HG03060 (cell line): ENCODE results near the gene POM121C.
"Not testable (repeated sequence)": the region's sequence is repeated elsewhere in the genome, so short reads cannot be mapped to it uniquely, and the experiment has no call there.

Experiments
- ATAC-seq: cut with Tn5 transposase; IDR thresholded peaks from one replicate; pipeline ENCODE4 v1.9.1; 2021; ENCODE audit warnings: low read depth, moderate number of reproducible peaks; ENCODE audit not compliant: unreplicated experiment

Gene POM121C

DNA sequence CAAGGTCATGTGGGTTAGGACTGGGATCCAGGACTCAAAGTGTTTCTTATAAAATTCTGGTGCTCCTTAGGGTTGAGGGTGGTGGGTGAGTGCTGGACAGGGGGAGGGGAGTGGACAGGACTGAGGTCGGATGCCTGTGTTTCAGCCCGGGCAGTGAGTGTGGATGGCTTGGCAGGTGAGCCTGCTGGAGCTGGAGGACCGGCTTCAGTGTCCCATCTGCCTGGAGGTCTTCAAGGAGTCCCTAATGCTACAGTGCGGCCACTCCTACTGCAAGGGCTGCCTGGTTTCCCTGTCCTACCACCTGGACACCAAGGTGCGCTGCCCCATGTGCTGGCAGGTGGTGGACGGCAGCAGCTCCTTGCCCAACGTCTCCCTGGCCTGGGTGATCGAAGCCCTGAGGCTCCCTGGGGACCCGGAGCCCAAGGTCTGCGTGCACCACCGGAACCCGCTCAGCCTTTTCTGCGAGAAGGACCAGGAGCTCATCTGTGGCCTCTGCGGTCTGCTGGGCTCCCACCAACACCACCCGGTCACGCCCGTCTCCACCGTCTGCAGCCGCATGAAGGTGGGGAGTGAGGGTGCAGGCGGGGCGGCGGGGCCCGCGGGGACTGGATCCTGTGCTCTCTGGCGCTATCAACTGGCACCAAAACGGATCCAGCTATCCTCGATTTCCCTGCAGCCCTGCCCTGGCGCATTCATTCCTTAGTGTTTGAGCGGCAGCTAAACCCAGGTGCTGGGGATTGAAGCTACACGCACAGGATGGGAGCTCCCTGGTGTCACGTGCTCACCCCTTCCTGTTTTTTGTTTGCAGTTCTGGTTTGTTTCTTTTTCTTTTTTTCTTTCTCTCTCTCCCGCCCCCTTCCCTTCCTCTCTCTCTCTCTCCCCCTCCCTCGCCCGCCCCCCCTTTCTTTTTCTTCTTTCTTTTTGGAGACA is 87.1 kb downstream of the POM121C start:
- not testable (repeated sequence) for ATAC-seq

DNA sequence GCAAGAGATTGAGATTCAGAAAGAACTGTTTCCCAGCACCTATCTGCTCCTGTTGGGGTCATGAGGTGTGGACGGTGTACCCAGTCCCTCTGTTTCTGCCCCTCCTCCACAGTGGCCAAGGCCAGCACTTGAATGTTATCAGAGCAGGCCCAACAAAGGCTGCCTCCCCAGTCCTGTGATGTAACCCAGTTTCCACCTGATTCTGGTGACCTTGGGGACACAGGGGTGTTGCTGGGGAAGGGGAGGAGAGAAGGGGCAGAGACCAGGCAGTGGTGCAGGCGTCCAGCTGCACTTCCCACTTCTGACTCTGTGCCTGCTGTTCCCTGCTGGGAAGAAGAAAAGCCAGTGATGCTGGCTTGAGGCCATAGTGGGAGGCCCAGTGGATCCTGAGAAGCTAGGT is 88.2 kb downstream of the POM121C start:
- not testable (repeated sequence) for ATAC-seq

DNA sequence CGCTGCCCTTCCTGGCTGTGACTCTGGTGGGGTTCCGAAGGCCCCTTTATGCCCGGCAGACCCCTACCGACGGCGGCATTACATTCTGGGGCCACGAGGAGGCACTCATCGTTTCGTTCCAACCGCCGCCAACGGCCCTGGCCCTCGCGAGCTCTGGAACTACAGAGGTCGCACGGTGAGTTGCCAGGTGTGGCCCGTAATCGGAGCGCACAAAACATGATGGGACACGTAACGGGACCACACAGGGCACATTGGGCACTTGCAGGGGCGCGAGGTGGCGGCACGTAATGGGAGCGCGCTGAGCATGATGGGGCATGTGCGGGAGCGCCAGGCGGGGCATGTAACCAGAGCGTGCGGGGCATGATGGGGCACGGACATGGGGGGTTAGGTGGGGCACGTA is 90.8 kb downstream of the POM121C start, which contains the start of gene TRIM73:
TRIM73 (plus strand) TSS at position 301 of the 400 bp plus-strand sequence. CDS start 3,305 bp downstream, outside the sequence.
- not testable (repeated sequence) for ATAC-seq

DNA sequence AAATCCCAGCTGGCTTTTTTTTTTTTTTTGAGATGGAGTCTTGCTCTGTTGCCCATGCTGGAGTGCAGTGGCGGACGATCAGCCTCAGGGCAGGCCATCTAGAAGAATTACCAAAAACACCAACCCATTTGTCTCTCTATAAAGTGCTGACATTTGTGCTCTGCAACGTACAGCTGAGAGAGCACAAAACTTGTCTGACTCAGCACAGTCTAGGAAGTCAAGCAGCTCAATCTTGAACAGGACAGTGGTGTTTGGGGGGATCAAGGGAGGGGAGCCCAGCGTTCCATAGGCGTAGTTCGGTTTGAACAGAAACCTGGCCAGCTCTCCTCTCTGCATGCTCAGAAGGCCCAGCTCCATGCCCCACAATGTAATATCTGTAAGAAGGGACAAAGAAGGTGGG is 92.9 kb downstream of the POM121C start:
- ATAC-seq = not testable (repeated sequence)

DNA sequence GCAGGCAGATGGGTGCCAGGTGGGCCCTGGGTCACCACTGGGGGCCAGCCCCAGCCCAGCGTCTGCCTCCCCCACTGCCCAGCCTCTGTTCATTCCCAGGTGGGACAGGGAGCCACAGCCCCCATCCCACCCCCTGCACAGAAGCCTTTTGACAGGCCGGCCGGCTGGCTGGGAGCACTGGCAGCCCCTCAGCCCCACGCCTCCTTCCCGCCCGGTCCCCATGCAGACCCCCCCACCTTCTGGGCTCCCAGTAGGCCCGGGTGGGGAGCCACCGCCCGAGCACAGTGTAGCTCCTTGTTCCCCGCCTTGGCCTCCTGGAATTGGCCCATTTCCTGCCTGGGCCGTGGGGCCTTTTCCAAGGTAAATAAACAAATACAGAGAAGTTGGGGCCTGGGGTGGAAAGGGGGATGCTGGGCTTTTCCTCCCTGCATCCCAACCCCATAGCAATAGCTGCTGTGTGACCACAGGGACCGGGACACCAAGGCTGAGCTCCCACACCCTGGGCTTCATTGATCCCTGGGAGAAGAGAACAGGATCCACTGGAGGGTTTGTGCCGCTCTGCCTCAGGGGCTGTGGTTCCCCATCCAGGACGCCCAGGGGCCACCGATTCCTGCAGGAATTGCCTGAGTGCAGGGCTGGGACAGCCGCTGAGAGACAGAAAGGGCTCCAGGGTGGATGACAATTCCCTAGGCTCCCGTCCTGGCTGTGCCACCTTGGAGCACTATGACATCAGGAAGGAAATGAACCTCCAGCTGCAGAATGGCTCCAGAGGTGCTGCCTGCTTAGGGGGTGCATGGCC is 111.4 kb downstream of the POM121C start:
- not testable (repeated sequence) for ATAC-seq

DNA sequence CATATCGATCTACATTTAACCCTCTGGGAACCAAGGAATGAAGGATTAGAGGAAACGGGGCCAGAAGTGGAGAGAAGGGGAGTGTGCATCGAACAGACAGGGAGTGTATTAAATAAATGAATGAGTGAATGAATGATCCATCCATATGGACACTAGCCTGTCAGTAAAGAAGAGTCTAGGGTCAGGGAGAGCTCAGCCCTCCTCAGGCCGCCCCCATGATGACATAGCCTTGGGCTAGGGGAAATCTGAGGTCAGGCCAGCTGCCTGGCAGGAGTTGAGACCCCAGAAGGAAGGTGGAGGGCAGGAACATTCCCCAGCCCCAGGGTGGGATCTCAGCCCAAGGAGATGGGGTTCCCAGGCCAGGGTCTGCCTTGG is 112.0 kb downstream of the POM121C start:
- not testable (repeated sequence) for ATAC-seq

DNA sequence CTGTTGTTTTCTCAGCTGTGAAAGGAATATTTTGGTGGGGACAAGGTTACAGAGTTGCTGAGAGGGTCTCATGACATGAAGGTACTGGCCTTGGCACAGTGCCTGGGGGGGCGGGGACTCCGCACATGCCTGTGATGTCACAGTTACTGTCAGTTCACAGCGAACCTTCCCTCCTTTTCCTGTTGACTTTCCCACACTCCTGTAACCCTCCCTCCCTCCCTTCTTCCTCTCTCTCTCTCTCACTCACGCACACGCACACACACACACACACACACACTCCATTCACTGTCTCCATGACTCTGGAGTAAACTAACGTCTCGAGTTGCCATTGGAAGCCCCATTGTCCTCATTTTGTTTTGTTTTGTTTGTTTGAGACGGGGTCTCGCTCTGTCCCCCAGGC is 118.8 kb downstream of the POM121C start:
- not testable (repeated sequence) for ATAC-seq
